ENCODE results near the gene CCDC89.

DNA sequence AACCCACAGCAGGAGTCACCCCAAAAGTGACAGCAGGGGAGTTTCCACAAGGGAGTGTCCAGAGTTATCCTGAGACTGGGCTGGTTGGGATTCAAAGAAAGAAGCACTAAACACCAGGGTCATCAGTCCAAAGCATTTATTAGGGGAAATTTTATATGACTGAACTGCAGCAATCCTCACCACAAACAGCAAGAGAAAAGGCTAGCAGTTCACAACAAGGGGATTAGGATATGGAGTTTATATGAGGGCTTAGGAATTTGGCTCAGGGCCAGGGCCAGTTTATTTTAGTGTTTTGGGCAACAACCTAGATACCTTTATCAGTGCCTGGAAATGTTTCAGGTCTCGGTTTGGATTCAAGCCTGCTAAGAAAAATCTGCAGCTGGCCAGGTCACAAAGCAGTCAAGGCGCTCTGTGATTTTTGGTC lies 42.8 kb downstream of the CCDC89 start:
- TF ChIP-seq, protein P1, sequence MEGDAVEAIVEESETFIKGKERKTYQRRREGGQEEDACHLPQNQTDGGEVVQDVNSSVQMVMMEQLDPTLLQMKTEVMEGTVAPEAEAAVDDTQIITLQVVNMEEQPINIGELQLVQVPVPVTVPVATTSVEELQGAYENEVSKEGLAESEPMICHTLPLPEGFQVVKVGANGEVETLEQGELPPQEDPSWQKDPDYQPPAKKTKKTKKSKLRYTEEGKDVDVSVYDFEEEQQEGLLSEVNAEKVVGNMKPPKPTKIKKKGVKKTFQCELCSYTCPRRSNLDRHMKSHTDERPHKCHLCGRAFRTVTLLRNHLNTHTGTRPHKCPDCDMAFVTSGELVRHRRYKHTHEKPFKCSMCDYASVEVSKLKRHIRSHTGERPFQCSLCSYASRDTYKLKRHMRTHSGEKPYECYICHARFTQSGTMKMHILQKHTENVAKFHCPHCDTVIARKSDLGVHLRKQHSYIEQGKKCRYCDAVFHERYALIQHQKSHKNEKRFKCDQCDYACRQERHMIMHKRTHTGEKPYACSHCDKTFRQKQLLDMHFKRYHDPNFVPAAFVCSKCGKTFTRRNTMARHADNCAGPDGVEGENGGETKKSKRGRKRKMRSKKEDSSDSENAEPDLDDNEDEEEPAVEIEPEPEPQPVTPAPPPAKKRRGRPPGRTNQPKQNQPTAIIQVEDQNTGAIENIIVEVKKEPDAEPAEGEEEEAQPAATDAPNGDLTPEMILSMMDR (IDR thresholded peaks at IDR 0.05): no peak
- no peak for TF ChIP-seq POLR2A (IDR thresholded peaks at IDR 0.05)
